ENCODE measurements around the gene ZFAND3. TPM values are rescaled to one million over a fixed set of nuclear protein-coding genes. Genes with fewer than 3 reads are reported as not detected.
A peak's percentile ranks its signal among the peaks of the same experiment; 100 is the strongest.
"Not testable (repeated sequence)": the region's sequence is repeated elsewhere in the genome, so short reads cannot be mapped to it uniquely, and the experiment has no call there.

Gene ZFAND3
- total RNA-seq, 1 experiment from 2014 or later: 12.9 TPM

- DNase-seq (ENCODE audit: low read depth): no peak
Measured at GRCh38 chr6:37936906-37937305, 117.4 kb downstream of the ZFAND3 start.

GRCh38 chr6:37938909-37939308 lies 119.4 kb downstream of the ZFAND3 start:
- no peak for DNase-seq (ENCODE audit: low read depth)

DNA sequence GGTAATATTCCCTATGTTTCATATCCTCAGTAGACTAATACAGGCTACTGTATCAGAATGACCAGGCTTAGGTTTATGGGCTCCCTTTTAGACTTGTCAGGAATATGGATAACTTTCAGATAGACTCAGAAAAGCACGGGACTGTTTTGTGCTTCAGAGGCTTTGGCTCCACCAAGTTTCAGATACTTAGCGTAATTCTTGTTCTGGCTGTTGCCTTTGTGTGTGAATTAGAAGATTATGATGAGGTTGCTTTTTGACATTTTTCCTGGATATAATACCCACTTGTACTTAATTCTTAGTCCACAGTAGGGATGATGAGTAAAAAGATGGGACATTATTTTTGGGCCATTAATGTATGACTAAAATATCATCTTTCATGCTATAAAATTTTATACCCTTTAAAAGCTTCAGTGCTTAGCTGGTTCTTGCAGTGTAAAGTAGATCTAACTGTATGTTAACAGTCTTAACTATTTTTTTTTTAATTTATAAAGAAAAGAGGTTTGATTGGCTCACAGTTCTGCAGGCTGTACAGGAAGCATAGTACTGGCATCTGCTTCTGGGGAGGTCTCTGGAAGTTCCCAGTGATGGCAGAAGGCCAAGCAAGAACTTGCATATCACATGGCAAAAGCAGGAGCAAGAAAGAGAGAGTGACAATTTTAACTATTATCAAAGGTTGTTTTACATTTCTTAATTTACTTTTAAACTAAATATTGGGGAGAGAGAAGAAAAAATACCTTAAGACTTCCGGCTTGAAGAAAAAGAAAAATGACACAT lies 120.7 kb downstream of the ZFAND3 start:
- peak; percentile 68 for DNase-seq (ENCODE audit: low read depth)

GRCh38 chr6:37941871-37942270 lies 122.3 kb downstream of the ZFAND3 start:
- no peak for DNase-seq (ENCODE audit: low read depth)

- DNase-seq (ENCODE audit: low read depth): no peak
Measured at GRCh38 chr6:37942606-37943376, 123.3 kb downstream of the ZFAND3 start.

DNA sequence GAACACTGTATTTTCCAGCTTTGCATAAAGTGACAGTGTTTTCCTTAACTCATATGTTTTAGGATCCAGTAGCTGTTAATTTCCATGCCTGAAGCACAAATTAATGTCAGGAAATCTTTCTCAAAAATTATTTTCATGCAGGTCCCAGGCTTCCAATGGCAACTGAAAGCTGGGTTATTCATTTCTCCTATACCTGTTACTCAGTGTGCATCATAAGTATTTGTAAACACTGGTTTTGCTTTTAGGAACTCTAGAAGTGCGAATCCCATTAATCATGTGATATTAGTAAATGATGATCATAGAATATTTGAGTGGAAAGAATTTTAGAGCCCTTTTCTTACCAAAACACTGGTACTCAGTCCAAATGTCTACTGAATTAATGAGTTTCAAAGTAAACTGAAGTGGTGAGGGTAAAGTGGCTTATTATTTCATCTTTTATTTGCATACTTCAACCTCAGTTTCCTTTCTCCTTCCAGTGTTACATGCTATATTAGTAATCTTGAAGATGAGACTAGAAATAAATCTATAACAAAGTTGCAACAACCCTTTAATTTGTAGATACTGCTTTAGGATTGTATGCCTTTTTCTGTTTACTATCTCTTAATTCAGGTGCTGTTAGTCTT lies 124.0 kb downstream of the ZFAND3 start:
- DNase-seq (ENCODE audit: low read depth): no peak

DNA sequence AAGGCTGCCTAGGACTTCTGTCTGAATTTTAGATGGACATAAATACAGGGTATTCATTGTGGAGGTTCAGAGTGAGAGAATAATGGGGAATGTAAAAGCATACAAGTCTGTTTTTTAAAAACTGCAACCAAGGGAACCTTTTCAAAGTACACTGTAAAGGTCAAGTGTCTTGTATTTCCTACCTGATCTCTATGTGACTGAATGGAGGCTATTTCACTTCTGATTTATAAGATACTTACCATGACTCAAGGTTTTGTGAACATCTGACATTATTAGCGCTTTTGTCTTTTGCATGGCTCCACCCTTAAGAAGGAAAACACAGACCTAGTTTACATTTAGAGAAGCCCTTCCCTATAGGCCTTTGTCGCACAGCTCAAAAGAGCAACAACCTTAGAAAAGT lies 126.5 kb downstream of the ZFAND3 start:
- no peak for DNase-seq (ENCODE audit: low read depth)

GRCh38 chr6:37947468-37947867 lies 127.9 kb downstream of the ZFAND3 start:
- no peak for DNase-seq (ENCODE audit: low read depth)

GRCh38 chr6:37948584-37948983 lies 129.1 kb downstream of the ZFAND3 start:
- DNase-seq (ENCODE audit: low read depth): not testable (repeated sequence)

DNA sequence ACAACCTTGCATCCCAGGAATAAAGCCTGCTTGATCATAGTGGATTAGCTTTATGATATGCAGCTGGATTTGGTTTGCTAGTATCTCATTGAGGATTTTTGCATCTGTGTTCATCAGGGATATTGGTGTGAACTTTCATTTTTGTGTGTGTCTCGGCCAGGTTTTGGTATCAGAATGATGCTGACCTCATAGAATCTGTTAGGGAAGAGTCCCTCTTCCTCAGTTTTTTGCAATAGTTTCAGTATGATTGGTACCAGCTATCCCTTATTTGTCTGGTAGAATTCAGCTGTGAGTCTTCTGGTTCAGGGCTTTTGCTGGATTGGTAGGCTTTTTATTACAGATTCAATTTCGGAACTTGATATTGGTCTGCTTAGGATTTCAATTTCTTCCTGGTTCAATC lies 132.5 kb downstream of the ZFAND3 start:
- DNase-seq (ENCODE audit: low read depth): no peak

DNA sequence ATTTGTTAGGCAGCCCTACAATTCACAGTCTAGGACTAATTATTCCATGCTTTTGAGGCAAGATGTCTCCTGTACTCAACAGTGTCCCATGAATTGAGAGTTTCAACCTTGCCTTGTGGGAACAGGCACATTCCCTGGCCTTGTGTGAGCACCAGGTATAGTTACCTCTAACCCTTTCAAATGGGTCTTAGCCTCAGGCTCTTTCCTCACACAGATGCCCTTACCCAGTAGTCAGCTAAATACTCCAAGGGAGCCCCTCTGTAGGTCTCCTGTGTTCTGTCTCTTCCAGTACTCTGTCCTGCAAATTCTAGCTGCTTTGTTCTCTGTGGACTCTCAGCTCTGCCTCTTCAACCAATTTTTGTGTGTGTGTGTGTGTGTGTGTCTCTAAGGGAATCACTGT lies 135.3 kb downstream of the ZFAND3 start:
- no peak for DNase-seq (ENCODE audit: low read depth)

GRCh38 chr6:37956711-37957275 lies 137.3 kb downstream of the ZFAND3 start:
- no peak for DNase-seq (ENCODE audit: low read depth)

DNA sequence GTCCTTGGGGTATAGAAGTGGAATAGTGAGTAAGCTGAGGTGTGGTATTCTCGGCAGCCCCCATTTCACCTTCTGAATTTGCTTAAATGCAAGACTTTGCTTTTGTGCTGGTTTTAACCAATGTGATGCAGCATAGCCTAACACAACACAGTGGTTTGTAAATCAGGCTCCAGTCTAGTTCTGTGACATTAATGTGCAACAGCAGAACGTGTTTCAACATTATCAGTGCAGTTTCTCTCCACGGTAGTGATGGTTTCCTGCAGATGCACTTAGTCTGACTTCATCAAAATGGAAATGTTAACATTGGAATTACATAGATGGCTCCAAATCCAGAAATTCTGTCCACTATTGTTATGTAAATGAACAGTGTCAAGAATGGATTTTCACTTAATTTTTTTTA lies 139.5 kb downstream of the ZFAND3 start:
- DNase-seq (ENCODE audit: low read depth): no peak

DNA sequence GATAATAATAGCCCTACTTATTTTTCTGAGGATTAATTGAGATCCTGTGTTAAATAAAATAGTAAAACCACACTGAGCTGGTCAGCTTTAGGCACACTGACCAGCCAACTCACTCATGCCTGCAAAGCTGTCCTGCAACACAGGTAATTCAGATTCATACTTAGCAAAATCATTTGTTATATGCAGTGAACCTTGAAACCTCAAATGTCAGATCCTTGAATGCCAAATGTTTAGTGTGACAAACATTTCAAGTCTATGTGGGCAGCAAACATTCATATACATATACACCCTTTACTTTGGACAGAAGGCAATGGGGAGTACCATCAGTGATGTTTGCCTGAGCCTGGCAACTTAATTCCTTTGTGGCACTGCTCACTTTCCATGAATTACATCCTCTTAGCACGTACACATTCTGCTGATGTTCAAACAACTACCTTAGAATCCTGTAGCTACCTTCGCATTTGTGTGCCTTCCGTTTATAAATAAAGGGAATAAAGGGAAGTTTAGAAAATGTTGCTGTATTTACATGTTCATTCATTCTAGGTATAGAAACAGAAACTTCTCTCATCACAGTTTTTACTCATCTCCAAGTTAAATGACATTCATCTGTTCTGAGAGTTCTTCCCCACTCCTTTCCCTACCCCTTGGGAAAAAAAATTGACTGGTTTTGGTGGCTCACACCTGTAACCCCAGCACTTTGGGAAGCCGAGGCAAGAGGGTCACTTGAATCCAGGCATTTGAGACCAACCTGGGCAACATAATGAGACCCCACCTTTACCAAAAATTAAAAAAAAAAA lies 140.8 kb downstream of the ZFAND3 start:
- DNase-seq (ENCODE audit: low read depth): no peak

DNA sequence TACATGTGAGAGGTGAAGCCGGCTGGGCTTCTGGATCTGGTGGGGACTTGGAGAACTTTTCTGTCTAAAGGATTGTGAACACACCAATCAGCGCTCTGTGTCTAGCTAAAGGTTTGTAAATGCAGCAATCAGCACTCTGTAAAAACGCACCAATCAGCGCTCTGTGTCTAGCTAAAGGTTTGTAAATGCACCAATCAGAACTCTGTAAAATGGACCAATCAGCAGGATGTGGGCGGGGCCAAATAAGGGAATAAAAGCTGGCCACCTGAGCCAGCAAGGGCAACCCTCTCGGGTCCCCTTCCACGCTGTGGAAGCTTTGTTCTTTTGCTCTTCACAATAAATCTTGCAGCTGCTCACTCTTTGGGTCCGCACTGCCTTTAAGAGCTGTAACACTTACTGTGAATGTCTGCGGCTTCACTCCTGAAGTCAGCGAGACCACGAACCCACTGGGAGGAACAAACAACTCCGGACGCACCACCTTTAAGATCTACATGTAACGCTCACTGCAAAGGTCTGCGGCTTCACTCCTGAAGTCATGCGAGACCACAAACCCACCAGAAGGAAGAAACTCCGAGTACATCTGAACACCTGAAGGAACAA lies 143.1 kb downstream of the ZFAND3 start:
- not testable (repeated sequence) for DNase-seq (ENCODE audit: low read depth)

DNA sequence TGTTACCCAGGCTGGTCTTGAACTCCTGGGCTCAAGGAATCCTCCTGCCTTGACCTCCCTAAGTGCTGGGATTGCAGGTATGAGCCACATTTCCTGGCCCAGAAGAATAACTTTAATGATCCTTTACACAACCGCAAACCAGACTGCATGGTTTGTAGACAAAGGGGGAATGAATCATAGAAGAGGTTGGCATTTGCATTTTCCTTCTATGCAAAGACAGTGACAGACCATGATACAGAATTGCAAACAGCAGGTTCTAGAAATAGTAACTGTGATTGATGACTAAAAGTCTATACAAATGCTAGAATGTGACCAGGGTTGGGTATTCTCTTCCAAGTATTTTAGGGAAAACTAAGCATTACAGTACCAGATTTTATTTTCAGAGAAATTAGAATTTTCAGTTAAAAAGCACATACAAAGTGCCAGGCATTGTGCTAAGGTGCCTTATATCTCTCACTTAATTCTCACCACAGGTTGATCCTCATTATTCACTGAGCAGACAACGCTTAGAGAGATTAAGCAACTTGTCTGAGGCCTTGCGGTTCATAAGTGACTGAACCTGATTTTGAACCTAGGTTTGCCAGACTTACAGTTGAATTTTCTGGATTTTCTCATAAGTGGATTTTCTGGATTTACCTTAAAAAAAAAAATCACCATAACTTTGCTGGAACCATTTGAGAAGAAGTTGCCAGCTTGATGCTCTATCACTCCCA lies 146.6 kb downstream of the ZFAND3 start:
- peak; percentile 73 for DNase-seq (ENCODE audit: low read depth)

- DNase-seq (ENCODE audit: low read depth): no peak
Measured at GRCh38 chr6:37966801-37967200, 147.3 kb downstream of the ZFAND3 start.

DNA sequence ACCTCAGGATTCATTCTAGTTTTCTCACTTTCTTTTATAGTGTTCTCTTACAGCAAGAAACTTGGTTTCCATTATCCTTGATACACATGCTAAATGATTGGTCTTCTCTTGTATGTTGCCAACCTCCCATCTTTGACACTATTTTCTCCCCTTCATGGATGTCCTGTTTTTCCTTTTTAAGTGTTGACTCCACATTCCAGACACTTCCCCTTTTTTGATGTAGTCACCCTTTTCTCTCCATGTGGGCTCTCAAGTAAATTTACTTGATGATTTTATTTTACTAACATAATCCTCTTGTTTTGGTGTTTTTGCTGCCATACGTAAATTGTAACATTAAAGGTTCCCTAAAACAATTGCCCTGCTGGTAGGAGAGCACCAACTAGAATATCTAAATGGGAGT lies 148.1 kb downstream of the ZFAND3 start:
- DNase-seq (ENCODE audit: low read depth): no peak

GRCh38 chr6:37971266-37971665 lies 151.7 kb downstream of the ZFAND3 start:
- no peak for DNase-seq (ENCODE audit: low read depth)

DNA sequence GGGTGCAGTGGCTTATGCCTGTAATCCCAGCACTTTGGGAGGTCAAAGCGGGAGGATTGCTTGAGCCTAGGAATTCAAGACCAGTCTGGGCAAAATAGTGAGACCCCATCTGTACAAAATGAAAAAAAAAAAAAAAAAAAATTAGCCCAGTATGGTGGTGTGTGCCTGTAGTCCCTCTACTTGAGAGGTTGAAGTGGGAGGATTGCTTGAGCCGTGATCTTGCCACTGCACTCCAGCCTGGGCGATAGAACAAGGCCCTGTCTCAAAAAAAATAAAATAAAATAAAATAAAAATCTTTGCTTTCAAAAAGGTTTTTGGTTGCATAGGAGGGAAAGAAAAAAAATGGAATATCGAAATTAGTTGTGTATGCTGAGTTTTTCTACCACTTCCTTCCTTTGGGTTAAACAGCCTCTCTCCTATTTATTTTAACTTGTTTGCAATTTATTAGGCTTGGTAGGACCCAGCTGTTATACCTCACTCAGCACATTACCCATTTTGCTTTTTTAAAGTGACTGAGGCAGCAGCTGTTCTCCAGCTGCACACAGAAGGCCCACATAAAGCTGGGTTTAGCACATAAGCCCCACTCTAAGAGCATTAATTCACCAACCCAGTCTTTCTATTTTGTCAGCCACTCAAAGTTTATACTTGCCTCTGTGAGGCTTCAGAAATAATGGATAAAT lies 152.3 kb downstream of the ZFAND3 start:
- DNase-seq (ENCODE audit: low read depth): no peak

All from Daoy (cell line).